ENCODE data around the gene ZNF134.

DNA sequence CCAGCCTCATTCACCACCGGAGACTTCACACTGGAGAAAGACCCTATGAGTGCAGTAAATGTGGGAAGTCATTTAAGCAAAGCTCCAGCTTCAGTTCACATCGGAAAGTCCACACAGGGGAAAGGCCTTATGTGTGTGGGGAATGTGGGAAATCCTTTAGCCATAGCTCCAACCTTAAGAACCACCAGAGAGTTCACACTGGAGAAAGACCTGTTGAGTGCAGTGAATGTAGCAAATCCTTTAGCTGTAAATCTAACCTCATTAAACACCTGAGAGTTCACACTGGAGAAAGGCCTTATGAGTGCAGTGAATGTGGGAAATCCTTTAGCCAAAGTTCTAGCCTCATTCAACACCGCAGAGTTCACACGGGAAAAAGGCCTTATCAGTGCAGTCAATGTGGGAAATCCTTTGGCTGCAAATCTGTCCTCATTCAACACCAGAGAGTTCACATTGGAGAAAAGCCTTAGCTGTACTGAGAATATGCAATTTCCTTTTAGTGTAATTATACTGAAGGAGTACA is 27.7 kb downstream of the ZNF134 start:
- TF ChIP-seq CTCF (IDR thresholded peaks at IDR 0.05) (no peak), POLR2A (IDR thresholded peaks at IDR 0.05) (no peak)
